Mesodermal cell (in vitro differentiated cells): ENCODE results near the gene YEATS2.
"Not testable (repeated sequence)": the region's sequence is repeated elsewhere in the genome, so short reads cannot be mapped to it uniquely, and the experiment has no call there.

Experiments used
- H3K27ac ChIP-seq: 2 replicates; pipeline ENCODE4 v1.7.0; 2013; ENCODE audit warnings: mild to moderate bottlenecking, low read depth, low read length, moderate library complexity; ENCODE audit not compliant: severe bottlenecking
- H3K36me3 ChIP-seq: 2 replicates; pipeline ENCODE4 v1.7.1; 2013; ENCODE audit warnings: mild to moderate bottlenecking, low read length, moderate library complexity; ENCODE audit not compliant: control insufficient read depth, insufficient read depth
- H3K4me1 ChIP-seq: one replicate; pipeline ENCODE4 v1.7.1; 2013; ENCODE audit warnings: mild to moderate bottlenecking, low read length; ENCODE audit not compliant: insufficient read depth, control insufficient read depth, poor library complexity, severe bottlenecking
- H3K4me3 ChIP-seq: 2 replicates; pipeline ENCODE4 v1.7.0; 2013; ENCODE audit warnings: low read length, control low read depth, mild to moderate bottlenecking; ENCODE audit not compliant: insufficient read depth, poor library complexity, severe bottlenecking; ENCODE audit errors: extremely low read depth
- H3K9me3 ChIP-seq: 2 replicates; pipeline ENCODE4 v1.7.1; 2013; ENCODE audit warnings: mild to moderate bottlenecking, low read length, moderate library complexity; ENCODE audit not compliant: control insufficient read depth
- WGBS, 2 experiments: methylation state at CpG; one replicate each; pipeline ENCODE4 v1.1.5; 2013; ENCODE audit warnings: missing lambda C conversion rate in 2 of 2; ENCODE audit not compliant: insufficient coverage in 2 of 2; 5-methylcytosine and 5-hydroxymethylcytosine counted together

Gene YEATS2

GRCh38 chr3:183775781-183776180 lies 78.2 kb downstream of the YEATS2 start:
- Histone ChIP-seq H3K27ac (no peak overlapping the region), H3K4me1 (no peaks in the 10 kb centered on the region), H3K36me3 (peaks cover 94% of the 10 kb centered on the region), H3K9me3 (no peaks in the 10 kb centered on the region), H3K4me3 (no peak overlapping the region)
- WGBS, 2 experiments, result 100% methylated on average over 1 of the region's 5 CpGs

GRCh38 chr3:183776451-183776850 lies 78.9 kb downstream of the YEATS2 start:
- not testable (repeated sequence) for H3K9me3 ChIP-seq, H3K4me3 ChIP-seq, H3K4me1 ChIP-seq, H3K27ac ChIP-seq
- 92 to 95% methylated on average over 4 to 5 of the region's 5 CpGs for WGBS, 2 experiments
- peaks cover 93% of the 10 kb centered on the region for H3K36me3 ChIP-seq

GRCh38 chr3:183777016-183777618 lies 79.5 kb downstream of the YEATS2 start:
- Histone ChIP-seq H3K9me3 (no peaks in the 10 kb centered on the region), H3K4me3 (no peak overlapping the region), H3K4me1 (no peaks in the 10 kb centered on the region), H3K36me3 (peaks cover 93% of the 10 kb centered on the region), H3K27ac (no peak overlapping the region)
- WGBS, 2 experiments, result 93 to 100% methylated on average over 2 to 3 of the region's 4 CpGs

- 97 to 98% methylated on average over 8 to 9 of the region's 14 CpGs for WGBS, 2 experiments
- Histone ChIP-seq H3K36me3 (peaks cover 93% of the 10 kb centered on the region), H3K27ac (no peak overlapping the region), H3K4me1 (no peaks in the 10 kb centered on the region), H3K9me3 (no peaks in the 10 kb centered on the region), H3K4me3 (no peak overlapping the region)
Observed at GRCh38 chr3:183779896-183780465, 82.4 kb downstream of the YEATS2 start.

GRCh38 chr3:183781246-183781645 lies 83.6 kb downstream of the YEATS2 start:
- no peak overlapping the region for H3K4me3 ChIP-seq
- H3K36me3 ChIP-seq, result peaks cover 92% of the 10 kb centered on the region
- no peak overlapping the region for H3K27ac ChIP-seq
- no peaks in the 10 kb centered on the region for H3K4me1 ChIP-seq
- no peaks in the 10 kb centered on the region for H3K9me3 ChIP-seq
- WGBS, 2 experiments, result 95 to 97% methylated on average over 5 to 6 of the region's 6 CpGs

- H3K27ac ChIP-seq, result no peak overlapping the region
- no peaks in the 10 kb centered on the region for H3K4me1 ChIP-seq
- 98% methylated on average over 4 of the region's 7 CpGs for WGBS, 2 experiments
- H3K4me3 ChIP-seq, result no peak overlapping the region
- no peaks in the 10 kb centered on the region for H3K9me3 ChIP-seq
- peaks cover 93% of the 10 kb centered on the region for H3K36me3 ChIP-seq
Observed at GRCh38 chr3:183782576-183783276, 85.1 kb downstream of the YEATS2 start.

GRCh38 chr3:183784503-183784902 lies 86.9 kb downstream of the YEATS2 start:
- 95% methylated on average over 6 to 9 of the region's 10 CpGs for WGBS, 2 experiments
- peaks cover 92% of the 10 kb centered on the region for H3K36me3 ChIP-seq
- H3K4me1 ChIP-seq, H3K9me3 ChIP-seq, H3K27ac ChIP-seq, H3K4me3 ChIP-seq: not testable (repeated sequence)

GRCh38 chr3:183789826-183790225 lies 92.2 kb downstream of the YEATS2 start:
- Histone ChIP-seq H3K27ac (no peak overlapping the region), H3K4me1 (no peaks in the 10 kb centered on the region), H3K9me3 (no peaks in the 10 kb centered on the region), H3K36me3 (peaks cover 96% of the 10 kb centered on the region), H3K4me3 (no peak overlapping the region)
- WGBS, 2 experiments, result 80 to 97% methylated on average over 1 to 2 of the region's 4 CpGs

GRCh38 chr3:183790700-183791099 lies 93.1 kb downstream of the YEATS2 start:
- Histone ChIP-seq H3K4me1 (no peaks in the 10 kb centered on the region), H3K36me3 (peaks cover 96% of the 10 kb centered on the region), H3K27ac (no peak overlapping the region), H3K4me3 (no peak overlapping the region), H3K9me3 (no peaks in the 10 kb centered on the region)
- 96 to 99% methylated on average over 10 to 13 of the region's 16 CpGs for WGBS, 2 experiments

- H3K4me1 ChIP-seq, result no peaks in the 10 kb centered on the region
- no peak overlapping the region for H3K27ac ChIP-seq
- H3K36me3 ChIP-seq, result peaks cover 93% of the 10 kb centered on the region
- no CpG with 5 or more reads among the region's 6 CpGs for WGBS, 2 experiments
- no peaks in the 10 kb centered on the region for H3K9me3 ChIP-seq
- no peak overlapping the region for H3K4me3 ChIP-seq
Observed at GRCh38 chr3:183792976-183793375, 95.4 kb downstream of the YEATS2 start.

- Histone ChIP-seq H3K4me3 (no peak overlapping the region), H3K4me1 (no peaks in the 10 kb centered on the region), H3K9me3 (no peaks in the 10 kb centered on the region), H3K27ac (no peak overlapping the region), H3K36me3 (peaks cover 94% of the 10 kb centered on the region)
- WGBS, 2 experiments, result 90 to 100% methylated on average over 1 to 4 of the region's 4 CpGs
Observed at GRCh38 chr3:183794452-183794851, 96.9 kb downstream of the YEATS2 start.
